ENCODE results near the gene PFKL.

PFKL gene

GRCh38 chr21:44325386-44326271, 25.8 kb downstream of the PFKL start:
- TF ChIP-seq Cebpa-rat (IDR thresholded peaks at IDR 0.05), result no peak
- H3K4me3 ChIP-seq, result no peak overlapping the region
- no peak overlapping the region for H3K4me2 ChIP-seq
- H3K9me3 ChIP-seq, result no peaks in the 10 kb centered on the region
- no peak overlapping the region for H3K9ac ChIP-seq
- H3K4me1 ChIP-seq, result peaks cover 51% of the 10 kb centered on the region
- H3K27me3 ChIP-seq, result no peaks in the 10 kb centered on the region
- H3K27ac ChIP-seq, result no peak overlapping the region
- H3K36me3 ChIP-seq, result peaks cover 77% of the 10 kb centered on the region
- peaks cover 83% of the 10 kb centered on the region for H4K20me1 ChIP-seq

DNA sequence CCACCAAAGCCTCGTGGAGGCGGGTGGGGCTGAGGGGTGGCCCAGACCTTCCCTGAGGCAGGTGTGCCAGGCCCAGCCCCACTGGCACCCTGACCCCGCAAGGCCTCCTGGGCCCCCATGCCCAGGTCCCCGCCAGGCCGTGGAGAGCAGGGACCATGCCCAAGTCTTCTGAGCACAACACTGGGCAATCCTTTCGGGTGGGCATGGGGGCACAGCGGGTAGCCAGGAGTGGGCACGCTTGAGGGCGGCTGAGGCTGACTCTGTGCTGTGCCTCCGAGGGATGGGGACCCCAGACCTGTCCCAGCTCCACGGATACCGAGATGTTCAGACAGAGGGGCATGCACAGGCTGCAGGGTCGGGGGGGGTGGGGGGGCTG, 26.4 kb downstream of the PFKL start:
- H4K20me1 ChIP-seq, result peaks cover 89% of the 10 kb centered on the region

GRCh38 chr21:44326716-44327602, 27.1 kb downstream of the PFKL start:
- TF ChIP-seq Cebpa-rat (IDR thresholded peaks at IDR 0.05), result no peak
- peaks cover 78% of the 10 kb centered on the region for H3K36me3 ChIP-seq
- peaks cover 89% of the 10 kb centered on the region for H4K20me1 ChIP-seq
- H3K27ac ChIP-seq, result peak overlapping the region; percentile 30; the same call in 1 of the 2 replicates
- H3K9me3 ChIP-seq, result no peaks in the 10 kb centered on the region
- peak overlapping the region; percentile 24; the same call in 1 of the 2 replicates for H3K9ac ChIP-seq
- peaks cover 62% of the 10 kb centered on the region for H3K4me1 ChIP-seq
- H3K4me2 ChIP-seq, result peak overlapping the region; percentile 64
- H3K4me3 ChIP-seq, result no peak overlapping the region
- H3K27me3 ChIP-seq, result no peaks in the 10 kb centered on the region

More for the DNA sequence above, 26.4 kb downstream of the PFKL start:
- no peak overlapping the region for H3K4me3 ChIP-seq
- H3K4me2 ChIP-seq, result no peak overlapping the region
- no peak overlapping the region for H3K9ac ChIP-seq
- H3K4me1 ChIP-seq, result peaks cover 55% of the 10 kb centered on the region
- TF ChIP-seq Cebpa-rat (IDR thresholded peaks at IDR 0.05), result no peak
- H3K27ac ChIP-seq, result no peak overlapping the region
- H3K36me3 ChIP-seq, result peaks cover 79% of the 10 kb centered on the region
- H3K9me3 ChIP-seq, result no peaks in the 10 kb centered on the region
- no peaks in the 10 kb centered on the region for H3K27me3 ChIP-seq

GRCh38 chr21:44327603-44327974, 27.7 kb downstream of the PFKL start:
- Histone ChIP-seq H3K27me3 (no peaks in the 10 kb centered on the region), H3K4me2 (peak overlapping the region; percentile 64), H3K9me3 (no peaks in the 10 kb centered on the region), H4K20me1 (peaks cover 90% of the 10 kb centered on the region), H3K9ac (no peak overlapping the region), H3K36me3 (peaks cover 72% of the 10 kb centered on the region), H3K27ac (peak overlapping the region; percentile 30; the same call in 1 of the 2 replicates), H3K4me3 (no peak overlapping the region), H3K4me1 (peaks cover 68% of the 10 kb centered on the region)
- TF ChIP-seq Cebpa-rat (IDR thresholded peaks at IDR 0.05), result no peak

DNA sequence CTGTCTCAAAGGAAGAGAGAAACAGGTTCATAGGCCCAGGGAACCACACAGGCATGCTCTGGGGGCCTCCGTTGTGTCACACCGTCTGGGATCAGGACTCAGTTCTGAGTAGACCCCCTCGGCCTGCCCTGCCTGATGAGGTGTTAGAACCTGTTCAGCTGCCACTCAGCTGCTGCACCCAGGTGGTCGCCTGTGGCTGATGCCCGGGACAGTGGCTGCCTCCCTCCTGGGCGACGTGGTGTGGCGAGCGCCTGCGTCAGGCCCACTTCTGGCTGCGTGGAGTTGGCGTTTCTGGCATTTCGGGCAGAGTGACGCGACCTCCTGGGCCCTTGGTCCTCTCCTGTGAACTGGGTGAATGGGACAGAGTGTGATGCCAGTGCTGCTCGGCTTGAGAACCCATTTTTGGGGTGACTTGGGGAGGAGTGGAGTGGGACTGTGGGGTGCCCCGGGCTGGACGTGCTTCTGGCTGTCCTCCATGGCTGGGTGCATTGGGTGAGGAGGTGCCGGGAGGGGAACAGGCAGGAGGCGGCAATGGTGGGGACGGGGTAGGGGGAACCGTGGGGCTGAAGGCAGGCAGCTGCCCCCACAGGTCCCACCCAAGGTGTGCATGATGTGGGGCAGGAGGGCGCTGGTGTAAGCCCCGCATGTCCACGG, 28.5 kb downstream of the PFKL start:
- peak overlapping the region; percentile 64 for H3K4me2 ChIP-seq
- H3K4me3 ChIP-seq, result no peak overlapping the region
- no peak overlapping the region for H3K9ac ChIP-seq
- TF ChIP-seq Cebpa-rat (IDR thresholded peaks at IDR 0.05), result no peak
- peaks cover 64% of the 10 kb centered on the region for H3K36me3 ChIP-seq
- peaks cover 96% of the 10 kb centered on the region for H4K20me1 ChIP-seq
- 0 out of 2 replicates have a peak overlapping the region, but pooled peaks have one; percentile 30 for H3K27ac ChIP-seq
- no peaks in the 10 kb centered on the region for H3K9me3 ChIP-seq
- H3K27me3 ChIP-seq, result no peaks in the 10 kb centered on the region
- H3K4me1 ChIP-seq, result peaks cover 76% of the 10 kb centered on the region

GRCh38 chr21:44329086-44329889, 29.4 kb downstream of the PFKL start:
- Histone ChIP-seq H3K9ac (0 out of 2 replicates have a peak overlapping the region, but pooled peaks have one; percentile 29), H3K4me2 (peak overlapping the region; percentile 26), H3K36me3 (peaks cover 55% of the 10 kb centered on the region), H3K27me3 (no peaks in the 10 kb centered on the region), H3K27ac (0 out of 2 replicates have a peak overlapping the region, but pooled peaks have one; percentile 2), H3K4me3 (no peak overlapping the region), H3K9me3 (no peaks in the 10 kb centered on the region), H3K4me1 (peaks cover 85% of the 10 kb centered on the region), H4K20me1 (peaks cover 96% of the 10 kb centered on the region)
- TF ChIP-seq Cebpa-rat (IDR thresholded peaks at IDR 0.05), result no peak

- Histone ChIP-seq H3K27me3 (no peaks in the 10 kb centered on the region), H4K20me1 (peaks cover 95% of the 10 kb centered on the region), H3K4me1 (peaks cover 93% of the 10 kb centered on the region), H3K27ac (0 out of 2 replicates have a peak overlapping the region, but pooled peaks have one; percentile 35), H3K4me2 (peak overlapping the region; percentile 2; the same call in 1 of the 2 replicates), H3K36me3 (peaks cover 47% of the 10 kb centered on the region), H3K9ac (no peak overlapping the region), H3K9me3 (no peaks in the 10 kb centered on the region), H3K4me3 (no peak overlapping the region)
- TF ChIP-seq Cebpa-rat (IDR thresholded peaks at IDR 0.05), result no peak
Measured at GRCh38 chr21:44329971-44330681, 30.3 kb downstream of the PFKL start.

DNA sequence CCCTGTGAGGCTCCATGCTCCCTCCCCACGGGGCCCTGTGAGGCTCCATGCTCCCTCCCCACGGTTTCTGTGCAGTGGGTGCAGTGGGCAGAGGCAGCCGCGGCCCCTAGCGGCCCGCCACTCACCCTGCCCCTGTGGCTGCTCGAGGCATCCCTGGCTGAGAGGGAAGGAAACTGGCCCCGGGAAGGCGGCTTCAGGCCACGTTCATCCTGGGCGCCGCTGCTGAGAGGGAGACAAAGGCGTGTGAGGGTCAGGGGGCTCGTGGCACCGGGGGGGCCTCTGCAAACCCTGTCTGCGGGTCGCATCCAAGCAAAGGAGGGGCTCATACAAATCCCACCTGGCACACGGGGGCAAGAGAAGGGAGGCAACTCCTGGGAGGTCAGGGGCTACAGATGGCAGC, 30.8 kb downstream of the PFKL start:
- TF ChIP-seq Cebpa-rat (IDR thresholded peaks at IDR 0.05), result no peak
- Histone ChIP-seq H3K4me2 (peak overlapping the region; percentile 2; the same call in 1 of the 2 replicates), H3K27ac (0 out of 2 replicates have a peak overlapping the region, but pooled peaks have one; percentile 35), H3K27me3 (no peaks in the 10 kb centered on the region), H4K20me1 (peaks cover 93% of the 10 kb centered on the region), H3K4me3 (no peak overlapping the region), H3K4me1 (peaks cover 96% of the 10 kb centered on the region), H3K9ac (no peak overlapping the region), H3K36me3 (peaks cover 47% of the 10 kb centered on the region), H3K9me3 (no peaks in the 10 kb centered on the region)

Data from BLaER1 (cell line).